Neuronal stem cell (in vitro differentiated cells): Measurements from ENCODE around the gene CXorf51A.
"Not testable (repeated sequence)": the region's sequence is repeated elsewhere in the genome, so short reads cannot be mapped to it uniquely, and the experiment has no call there.

Experiments used
- DNase-seq: peaks from one replicate; pipeline ENCODE4 v3.0.0-alpha.2; 2013; ENCODE audit warnings: low spot score
- H2AFZ ChIP-seq: one replicate; pipeline ENCODE4 v1.6.1; 2013; ENCODE audit warnings: mild to moderate bottlenecking, low read length, inconsistent platforms
- H2AK5ac ChIP-seq: 2 replicates; pipeline ENCODE4 v1.6.1; 2013; ENCODE audit warnings: low read depth, mild to moderate bottlenecking, inconsistent platforms, low read length, moderate library complexity, mixed read lengths
- H2BK120ac ChIP-seq: 2 replicates; pipeline ENCODE4 v1.6.1; 2013; ENCODE audit warnings: low read depth, mild to moderate bottlenecking, inconsistent platforms, low read length, moderate library complexity, mixed read lengths
- H2BK12ac ChIP-seq: one replicate; pipeline ENCODE4 v1.6.1; 2013; ENCODE audit warnings: low read length, inconsistent platforms
- H2BK15ac ChIP-seq: 2 replicates; pipeline ENCODE4 v1.6.1; 2013; ENCODE audit warnings: mild to moderate bottlenecking, low read length, inconsistent platforms, mixed read lengths
- H2BK5ac ChIP-seq: one replicate; pipeline ENCODE4 v1.6.1; 2013; ENCODE audit warnings: inconsistent platforms, mild to moderate bottlenecking, low read length, moderate library complexity
- H3K14ac ChIP-seq: one replicate; pipeline ENCODE4 v1.6.1; 2013; ENCODE audit warnings: low read length, inconsistent platforms
- H3K18ac ChIP-seq: 2 replicates; pipeline ENCODE4 v1.6.1; 2013; ENCODE audit warnings: low read length, inconsistent platforms
- H3K23ac ChIP-seq: 2 replicates; pipeline ENCODE4 v1.6.1; 2013; ENCODE audit warnings: low read depth, mild to moderate bottlenecking, mixed read lengths, low read length, inconsistent platforms; ENCODE audit not compliant: poor library complexity
- H3K27ac ChIP-seq: replicated peaks from 3 replicates; pipeline ENCODE4 v1.5.1; 2013; ENCODE audit warnings: low read length, inconsistent platforms
- H3K27me3 ChIP-seq, 3 experiments: 2 replicates each; pipeline ENCODE4 v1.6.1; 2013; ENCODE audit warnings: low read length in 3 of 3, mild to moderate bottlenecking in 2 of 3, inconsistent platforms in 1 of 3, low read depth in 1 of 3, mixed read lengths in 1 of 3, moderate library complexity in 1 of 3; ENCODE audit not compliant: control insufficient read depth in 3 of 3, insufficient read depth in 3 of 3
- H3K36me3 ChIP-seq, 2 donors: replicated peaks in 1 of 2; 2 replicates each; pipeline ENCODE4 v1.6.1; 2013; ENCODE audit warnings: low read length in 2 of 2; ENCODE audit not compliant: control insufficient read depth in 2 of 2, insufficient read depth in 2 of 2
- H3K4ac ChIP-seq: 2 replicates; pipeline ENCODE4 v1.6.1; 2013; ENCODE audit warnings: inconsistent platforms, mild to moderate bottlenecking, low read length, moderate library complexity
- H3K4me1 ChIP-seq, 2 donors: 1 replicate in 1 of 2; 2 replicates in 1 of 2; pipeline ENCODE4 v1.6.1; 2013; ENCODE audit warnings: low read length in 2 of 2, low read depth in 1 of 2; ENCODE audit not compliant: control insufficient read depth in 2 of 2, insufficient read depth in 1 of 2
- H3K4me2 ChIP-seq: one replicate; pipeline ENCODE4 v1.6.1; 2013; ENCODE audit warnings: mild to moderate bottlenecking, low read length, inconsistent platforms; ENCODE audit not compliant: insufficient read depth, poor library complexity, severe bottlenecking
- H3K4me3 ChIP-seq, 2 donors: 2 replicates each; pipeline ENCODE4 v1.5.1; 2013; ENCODE audit warnings: low read length in 2 of 2, mild to moderate bottlenecking in 2 of 2, inconsistent platforms in 1 of 2, moderate library complexity in 1 of 2
- H3K79me1 ChIP-seq: one replicate; pipeline ENCODE4 v1.6.1; 2013; ENCODE audit warnings: low read depth, mild to moderate bottlenecking, inconsistent platforms, low read length, moderate library complexity
- H3K9ac ChIP-seq: one replicate; pipeline ENCODE4 v1.6.1; 2013; ENCODE audit warnings: mild to moderate bottlenecking, low read depth, low read length, inconsistent platforms; ENCODE audit not compliant: poor library complexity
- H3K9me3 ChIP-seq, 2 donors: replicated peaks in 1 of 2; 2 replicates each; pipeline versions ENCODE3 to v1.6.1; 2013; ENCODE audit warnings: low read length in 2 of 2, mild to moderate bottlenecking in 2 of 2, inconsistent platforms in 1 of 2, low read depth in 1 of 2, mixed read lengths in 1 of 2, moderate library complexity in 1 of 2; ENCODE audit not compliant: control insufficient read depth in 2 of 2, insufficient read depth in 1 of 2
- H4K8ac ChIP-seq: one replicate; pipeline ENCODE4 v1.6.1; 2013; ENCODE audit warnings: low read depth, mild to moderate bottlenecking, inconsistent platforms, low read length, moderate library complexity
- H4K91ac ChIP-seq: one replicate; pipeline ENCODE4 v1.6.1; 2013; ENCODE audit warnings: low read length, low read depth, mild to moderate bottlenecking, inconsistent platforms; ENCODE audit not compliant: poor library complexity
- WGBS, 2 donors: extraction: QIAGEN DNeasy Blood & Tissue Kit; methylation state at CpG; one replicate each; pipeline ENCODE4 v1.1.7; 2013; ENCODE audit warnings: missing lambda C conversion rate in 2 of 2, mixed read lengths in 1 of 2; ENCODE audit not compliant: insufficient read length in 2 of 2, insufficient replicate concordance in 1 of 2; ENCODE audit errors: extremely low coverage in 2 of 2; 5-methylcytosine and 5-hydroxymethylcytosine counted together

CXorf51A gene

GRCh38 chrX:146809471-146809870 is 5.1 kb downstream of the CXorf51A start, which contains the start of gene CXorf51B:
Gene CXorf51B (plus strand): TSS chrX:146809771. CDS start chrX:146809792, 21 bp downstream.
- not testable (repeated sequence) for H3K27ac ChIP-seq, H2BK120ac ChIP-seq, H2BK5ac ChIP-seq, H4K91ac ChIP-seq, H3K4me2 ChIP-seq, H3K14ac ChIP-seq, H3K36me3 ChIP-seq, H2AFZ ChIP-seq, H3K9ac ChIP-seq, H3K79me1 ChIP-seq, H3K4ac ChIP-seq, H2BK15ac ChIP-seq, H2AK5ac ChIP-seq, H3K18ac ChIP-seq, H3K27me3 ChIP-seq, H3K4me3 ChIP-seq, H3K9me3 ChIP-seq, H3K4me1 ChIP-seq, H2BK12ac ChIP-seq, DNase-seq, H3K23ac ChIP-seq, H4K8ac ChIP-seq
- WGBS, 2 donors = no CpG with 5 or more reads among the region's 3 CpGs
